Lower leg skin (tissue), 3 donors: Measurements from ENCODE around the gene SLC22A23.

ENCODE experiments used
- CTCF ChIP-seq, 3 donors: fragments of 450-650 bp; IDR thresholded peaks; one replicate each; pipeline ENCODE4 v1.5.1; 2016; ENCODE audit warnings: antibody characterized with exemption in 3 of 3, mild to moderate bottlenecking in 3 of 3, moderate library complexity in 2 of 3
- POLR2A ChIP-seq, 2 donors: fragments of 450-650 bp; IDR thresholded peaks; one replicate each; pipeline ENCODE4 v1.6.1; 2016 to 2017; ENCODE audit warnings: antibody characterized with exemption in 2 of 2, mild to moderate bottlenecking in 1 of 2, moderate library complexity in 1 of 2

GRCh38 chr6:3258201-3258600 lies 198.6 kb downstream of the SLC22A23 start:
- TF ChIP-seq POLR2A (IDR thresholded peaks at IDR 0.05): no peak
- TF ChIP-seq CTCF (IDR thresholded peaks at IDR 0.05): no peak
